Heart right ventricle (tissue), 16 donors: Measurements from ENCODE around the gene HSPB6. TPM values are rescaled to one million over a fixed set of nuclear protein-coding genes. Genes with fewer than 3 reads are reported as not detected.

Experiments
- ATAC-seq, 8 donors: fragments of 200-7000 bp; cut with Tn5 transposase; one replicate each; pipeline ENCODE4 v1.9.1; 2020; ENCODE audit warnings: mild to moderate bottlenecking in 8 of 8, moderate library complexity in 8 of 8, moderate number of reproducible peaks in 1 of 8
- DNase-seq, 2 donors: peaks; one replicate each; pipeline ENCODE4 v3.0.0-alpha.2; 2020
- H3K27ac ChIP-seq, 10 donors: fragments of 200-600 bp; sonication (generic) in 2 of 10; one replicate each; pipeline versions ENCODE4 v1.5.0 to v1.8.0; 2020 to 2022; ENCODE audit warnings: mild to moderate bottlenecking in 3 of 10
- H3K27me3 ChIP-seq, 7 donors: fragments of 200-600 bp; one replicate each; pipeline ENCODE4 v1.8.0; 2021 to 2022; ENCODE audit warnings: mild to moderate bottlenecking in 2 of 7
- H3K36me3 ChIP-seq, 9 donors: fragments of 200-600 bp; sonication (generic) in 1 of 9; one replicate each; pipeline versions ENCODE4 v1.5.0 to v1.8.0; 2020 to 2022; ENCODE audit warnings: mild to moderate bottlenecking in 2 of 9
- H3K4me1 ChIP-seq, 9 donors: fragments of 200-600 bp; sonication (generic) in 1 of 9; one replicate each; pipeline versions ENCODE4 v1.5.0 to v1.8.0; 2020 to 2022; ENCODE audit warnings: mild to moderate bottlenecking in 4 of 9
- H3K4me3 ChIP-seq, 10 donors: fragments of 200-600 bp; sonication (generic) in 2 of 10; one replicate each; pipeline versions ENCODE4 v1.5.0 to v1.8.0; 2020 to 2022; ENCODE audit warnings: mild to moderate bottlenecking in 7 of 10, moderate library complexity in 2 of 10
- H3K9me3 ChIP-seq, 11 donors: fragments of 200-600 bp in 10 of 11; sonication (generic) in 2 of 11; one replicate each; pipeline versions ENCODE4 v1.5.0 to v1.8.0; 2013 to 2022; ENCODE audit warnings: mild to moderate bottlenecking in 2 of 11, control low read depth in 1 of 11, moderate library complexity in 1 of 11
- CTCF ChIP-seq, 9 donors: fragments of 200-600 bp; sonication (generic) in 2 of 9; IDR thresholded peaks; one replicate each; pipeline versions ENCODE4 v1.5.0 to v1.8.0; 2021 to 2022; ENCODE audit warnings: antibody characterized with exemption in 9 of 9, mild to moderate bottlenecking in 5 of 9, moderate library complexity in 1 of 9
- WGBS, 2 donors: extraction: QIAGEN DNeasy Blood & Tissue Kit; methylation state at CpG; one replicate each; pipeline ENCODE4 v1.1.7; 2013; ENCODE audit warnings: inconsistent platforms in 1 of 2; 5-methylcytosine and 5-hydroxymethylcytosine counted together
- intact Hi-C, 10 donors: fragments of 100-400 bp; cut with DNase I; formaldehyde crosslinking; loops; one replicate each; pipeline versions ENCODE4 v1.11.1 to v1.14.2; 2022
- polyA plus RNA-seq, 2 donors: library from polyadenylated mRNA; stranded (reverse); fragments of 200-250 nt; gene quantifications; one replicate each; pipeline ENCODE4 v1.2.3, GENCODE V29; 2013
- total RNA-seq, 10 donors: library from RNA; stranded (reverse); fragmentation: NEBNext Ultra II Directional in 3 of 10; extraction: Animal tissue kit (Norgen Biotek cat#: 25700) in 3 of 10; gene quantifications; one replicate each; pipeline versions ENCODE4 v1.2.1 to v1.2.4, GENCODE V29; 2021 to 2023
- donor health status: Arrhythmogenic right ventricular cardiomyopathy.
- donor health status: ischemic (EF 13 %, LVEDD 7.1; RV severe dilation, severe dysfunction).
- donor health status: healthy with polysubstance abuse.
- donor health status: DM: no; HTN: yes; CAD: no.
- donor health status: DM: no; HTN: no; CAD: no.
- donor health status: ischemic (EF 25% LVEDD 6.9; RV normal size, moderate dysfunction).
- donor health status: ischemic (EF 25% LVEDD 5.7; RV mildly dilated, moderate dysfunction).
- donor health status: healthy.
- donor health status: DM: yes; HTN: yes; CAD: no.
- donor health status: Ischemic cardiomyopathy.
- donor health status: ischemic (EF 35%, LVEDD 5.7; RV mildly dilated, moderate dysfunction).
- donor health status: nonischemic (EF 11% LVEDD 7.7; RV severe dilation, severe dysfunction).
- donor health status: DM: yes; HTN: yes; CAD: no.
- donor health status: PGD.
- donor health status: ischemic (EF 29% LVEDD 5.4; RV normal size, mild dysfunction).
- donor health status: nonischemic (EF 23%, LVEDD 6.1; RV moderate dilation, normal function).

The HSPB6 gene
- total and polyA plus RNA-seq, 12 donors: 387 to 1,269 (median 981) TPM

DNA sequence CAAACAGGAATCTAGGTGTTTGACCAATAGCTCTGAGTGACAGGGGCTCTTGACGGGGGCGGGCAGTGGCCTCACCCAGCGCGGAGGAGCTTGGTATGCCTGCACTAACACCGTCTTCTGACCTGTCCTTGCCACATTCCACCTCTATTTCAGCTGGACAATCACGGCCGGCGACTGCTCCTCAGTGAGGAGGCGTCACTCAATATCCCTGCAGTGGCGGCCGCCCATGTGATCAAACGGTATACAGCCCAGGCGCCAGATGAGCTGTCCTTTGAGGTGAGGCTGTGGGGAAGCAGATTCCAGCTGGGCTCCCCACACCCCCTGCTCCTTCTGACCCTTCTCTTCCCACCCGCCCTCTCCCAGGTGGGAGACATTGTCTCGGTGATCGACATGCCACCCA lies 23.2 kb upstream of the HSPB6 start:
- WGBS, 2 donors: 93 to 95% methylated on average over 16 of the region's 16 CpGs
- no peak for DNase-seq

GRCh38 chr19:35779033-35779432 lies 22.2 kb upstream of the HSPB6 start:
- intact Hi-C loops: loop anchor here in 2 of 10 donors (10.0 kb wide), 1 partner anchor 156 kb away; the partner anchor contains the start of gene LRFN3 (in 2 of the 2)
- 93 to 94% methylated on average over 8 of the region's 8 CpGs for WGBS, 2 donors
- TF ChIP-seq CTCF (IDR thresholded peaks at IDR 0.05): no peak

More for the DNA sequence above, 23.2 kb upstream of the HSPB6 start:
- ATAC-seq: no peak
- Histone ChIP-seq H3K4me1 (peaks cover 0 to 8% (median under 1%) of the 10 kb centered on the region in 9 donors), H3K9me3 (no peaks in the 10 kb centered on the region), H3K27ac (no peak overlapping the region), H3K36me3 (peaks cover 0 to 63% (median 0%) of the 10 kb centered on the region in 9 donors), H3K27me3 (no peaks in the 10 kb centered on the region), H3K4me3 (no peak overlapping the region)
- TF ChIP-seq CTCF (IDR thresholded peaks at IDR 0.05): no peak
- intact Hi-C loops: no loop called here

GRCh38 chr19:35777961-35778360 lies 21.1 kb upstream of the HSPB6 start:
- Histone ChIP-seq H3K27ac (no peak overlapping the region), H3K36me3 (peaks cover 0 to 55% (median 0%) of the 10 kb centered on the region in 9 donors), H3K4me3 (no peak overlapping the region), H3K27me3 (no peaks in the 10 kb centered on the region), H3K4me1 (peaks cover 0 to 18% (median 7%) of the 10 kb centered on the region in 9 donors), H3K9me3 (no peaks in the 10 kb centered on the region)
- DNase-seq: no peak
- no peak for TF ChIP-seq CTCF (IDR thresholded peaks at IDR 0.05)
- no peak for ATAC-seq
- 80 to 94% methylated on average over 7 of the region's 7 CpGs for WGBS, 2 donors
- intact Hi-C loops: loop anchor here in 2 of 10 donors (10.0 kb wide), 1 partner anchor 157 kb away; the partner anchor contains the start of gene LRFN3 (in 2 of the 2)

More at GRCh38 chr19:35779033-35779432, 22.2 kb upstream of the HSPB6 start:
- ATAC-seq (no peak), DNase-seq (no peak)
- H3K9me3 ChIP-seq: no peaks in the 10 kb centered on the region
- no peaks in the 10 kb centered on the region for H3K27me3 ChIP-seq
- H3K4me1 ChIP-seq: peaks cover 0 to 18% (median 7%) of the 10 kb centered on the region in 9 donors
- peaks cover 0 to 61% (median 0%) of the 10 kb centered on the region in 9 donors for H3K36me3 ChIP-seq
- H3K4me3 ChIP-seq: no peak overlapping the region
- no peak overlapping the region for H3K27ac ChIP-seq

DNA sequence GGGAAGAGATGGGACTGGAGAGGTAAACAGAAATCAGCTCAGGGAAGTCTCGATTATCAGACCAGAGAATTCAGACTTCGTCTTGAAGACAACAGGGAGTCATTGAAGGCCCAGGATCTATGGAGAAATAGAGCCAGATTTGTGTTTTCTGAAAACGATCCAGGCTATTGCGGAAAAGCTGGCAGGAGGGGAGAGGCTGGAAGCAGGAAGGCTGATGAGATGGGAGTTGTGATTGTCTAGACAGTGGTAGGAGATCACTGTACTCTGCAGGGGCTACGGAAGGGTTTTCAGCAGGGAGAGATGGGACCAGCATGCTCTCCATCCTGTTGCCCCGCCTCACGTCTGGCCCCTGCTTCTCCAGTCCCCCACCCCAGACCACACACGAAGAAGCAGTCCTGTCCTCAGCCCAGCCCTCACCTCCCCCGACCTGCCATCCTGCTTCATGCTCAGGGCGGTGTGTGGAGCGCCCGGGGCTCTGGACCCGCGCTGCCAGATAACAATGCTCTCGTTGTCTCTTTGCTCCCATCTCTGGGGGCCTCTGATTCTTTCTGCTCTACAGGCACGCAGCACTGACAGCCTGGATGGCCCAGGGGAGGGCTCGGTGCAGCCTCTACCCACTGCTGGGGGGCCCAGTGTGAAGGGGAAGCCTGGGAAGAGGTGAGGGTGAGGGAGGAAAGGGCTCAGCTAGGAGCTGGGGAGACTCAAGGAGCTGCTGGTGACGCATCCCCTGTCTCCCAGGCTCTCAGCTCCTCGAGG lies 20.4 kb upstream of the HSPB6 start:
- Histone ChIP-seq H3K27ac (no peak overlapping the region), H3K27me3 (no peaks in the 10 kb centered on the region), H3K4me1 (peaks cover 0 to 18% (median 7%) of the 10 kb centered on the region in 9 donors), H3K36me3 (peaks cover 0 to 48% (median 0%) of the 10 kb centered on the region in 9 donors), H3K9me3 (no peaks in the 10 kb centered on the region), H3K4me3 (no peak overlapping the region)
- no peak for DNase-seq
- intact Hi-C loops: loop anchor here in 2 of 10 donors (10.0 kb wide), 1 partner anchor 158 kb away; the partner anchor contains the start of gene LRFN3 (in 2 of the 2)
- ATAC-seq: no peak
- no peak for TF ChIP-seq CTCF (IDR thresholded peaks at IDR 0.05)
- WGBS, 2 donors: 64 to 74% methylated on average over 19 of the region's 19 CpGs
